ENCODE data around the gene FOXN3. TPM values are rescaled to one million over a fixed set of nuclear protein-coding genes. Genes with fewer than 3 reads are reported as not detected.

FOXN3 gene
- polyA plus RNA-seq, 3 donors: 38.7 to 57.4 (median 42.0) TPM

GRCh38 chr14:89447182-89447944 lies 30.3 kb upstream of the FOXN3 start:
- no peaks in the 10 kb centered on the region for H4K20me1 ChIP-seq (ENCODE audit: insufficient read depth, low read length)
- H3K36me3 ChIP-seq (replicated peaks in 1 of 2; ENCODE audit: control insufficient read depth in 1 of 2, insufficient read depth in 2 of 2, low read length in 2 of 2): peaks cover 2 to 14% of the 10 kb centered on the region in 2 donors
- 14% methylated on average over 7 of the region's 14 CpGs for WGBS (ENCODE audit: insufficient coverage)
- H3K27ac Mint-ChIP-seq: peak overlapping the region; percentile 93 to 99 (median 97)
- no peaks in the 10 kb centered on the region for H3K9me3 ChIP-seq (replicated peaks in 1 of 2; ENCODE audit: control insufficient read depth in 1 of 2, insufficient read depth in 1 of 2, low read length in 2 of 2)
- H2AFZ ChIP-seq (ENCODE audit: insufficient read depth, low read depth, low read length, poor library complexity, severe bottlenecking): no peak overlapping the region
- TF ChIP-seq, protein P1, sequence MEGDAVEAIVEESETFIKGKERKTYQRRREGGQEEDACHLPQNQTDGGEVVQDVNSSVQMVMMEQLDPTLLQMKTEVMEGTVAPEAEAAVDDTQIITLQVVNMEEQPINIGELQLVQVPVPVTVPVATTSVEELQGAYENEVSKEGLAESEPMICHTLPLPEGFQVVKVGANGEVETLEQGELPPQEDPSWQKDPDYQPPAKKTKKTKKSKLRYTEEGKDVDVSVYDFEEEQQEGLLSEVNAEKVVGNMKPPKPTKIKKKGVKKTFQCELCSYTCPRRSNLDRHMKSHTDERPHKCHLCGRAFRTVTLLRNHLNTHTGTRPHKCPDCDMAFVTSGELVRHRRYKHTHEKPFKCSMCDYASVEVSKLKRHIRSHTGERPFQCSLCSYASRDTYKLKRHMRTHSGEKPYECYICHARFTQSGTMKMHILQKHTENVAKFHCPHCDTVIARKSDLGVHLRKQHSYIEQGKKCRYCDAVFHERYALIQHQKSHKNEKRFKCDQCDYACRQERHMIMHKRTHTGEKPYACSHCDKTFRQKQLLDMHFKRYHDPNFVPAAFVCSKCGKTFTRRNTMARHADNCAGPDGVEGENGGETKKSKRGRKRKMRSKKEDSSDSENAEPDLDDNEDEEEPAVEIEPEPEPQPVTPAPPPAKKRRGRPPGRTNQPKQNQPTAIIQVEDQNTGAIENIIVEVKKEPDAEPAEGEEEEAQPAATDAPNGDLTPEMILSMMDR (IDR thresholded peaks at IDR 0.05): no peak
- H3K79me2 ChIP-seq (ENCODE audit: insufficient read depth, low read length): peaks cover 71% of the 10 kb centered on the region
- intact Hi-C loops (cut with micrococcal nuclease): loop anchor here in 1 of 2 donors (5.0 kb wide), 1 partner anchor 40 kb away; no protein-coding TSS in a partner anchor
- DNase-seq: peak; percentile 84 to 96 (median 90)
- peaks cover 65% of the 10 kb centered on the region for H3K4me1 Mint-ChIP-seq
- peaks cover 64 to 69% of the 10 kb centered on the region in 2 donors for H3K4me1 ChIP-seq (ENCODE audit: control insufficient read depth in 1 of 2, insufficient read depth in 2 of 2, low read length in 2 of 2)
- no peaks in the 10 kb centered on the region for H3K27me3 ChIP-seq (ENCODE audit: control insufficient read depth in 2 of 2, insufficient read depth in 2 of 2, low read length in 2 of 2)
- H3K9ac ChIP-seq (ENCODE audit: insufficient read depth, low read length, poor library complexity, severe bottlenecking): no peak overlapping the region
- peaks cover 0 to 3% (median 0%) of the 10 kb centered on the region in 7 donors for H3K9me3 Mint-ChIP-seq
- H3K36me3 Mint-ChIP-seq: peaks cover 10 to 19% of the 10 kb centered on the region in 2 donors
- H3K4me3 Mint-ChIP-seq: peak overlapping the region; percentile 43 to 81
- H3K27me3 Mint-ChIP-seq (ENCODE audit: low read depth in 3 of 3): peaks cover 0 to 3% (median 0%) of the 10 kb centered on the region in 3 donors
- H3K27ac ChIP-seq (ENCODE audit: low read depth in 1 of 2, low read length in 2 of 2): peak overlapping the region; percentile 56 to 90
- H3K4me2 ChIP-seq (replicated peaks; ENCODE audit: extremely low read depth, low read length, poor library complexity, severe bottlenecking): peak overlapping the region; percentile 40
- H3K4me3 ChIP-seq (replicated peaks in 1 of 3; ENCODE audit: low read depth in 2 of 3, low read length in 3 of 3): peak overlapping the region in 1 of 3 experiments; percentile 42

DNA sequence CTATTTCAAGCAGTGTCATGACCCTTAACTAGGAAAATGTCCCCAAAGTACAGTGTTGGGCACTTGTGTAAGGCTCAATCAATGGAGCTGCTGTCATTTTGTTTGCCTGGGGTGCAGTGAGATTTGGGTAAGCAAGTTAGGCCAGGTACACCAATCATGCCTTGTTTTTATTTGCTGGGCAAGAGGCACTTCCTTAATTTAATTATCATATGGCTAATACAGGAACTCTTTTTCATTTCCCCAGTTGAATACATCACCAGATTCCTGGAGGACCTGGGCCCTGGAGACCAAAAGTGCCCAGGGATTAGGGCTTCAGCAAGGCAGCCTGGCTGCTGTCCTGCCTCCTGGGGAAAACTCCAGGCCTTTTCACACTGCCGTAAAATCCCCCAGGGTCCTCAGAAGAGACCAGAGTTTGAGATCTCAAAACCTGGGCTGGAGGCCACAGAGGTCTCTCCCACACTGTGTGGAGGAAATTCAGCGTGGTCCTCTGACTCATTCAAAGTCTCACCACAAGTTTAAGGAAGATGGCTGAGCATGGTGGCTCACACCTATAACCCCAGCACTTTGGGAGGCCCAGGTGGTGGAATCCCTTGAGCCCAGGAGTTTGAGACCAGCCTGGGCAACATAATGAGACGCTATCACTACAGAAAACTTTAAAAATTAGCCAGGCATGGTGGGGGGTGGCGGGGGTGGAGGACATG lies 28.4 kb upstream of the FOXN3 start:
- H4K20me1 ChIP-seq (ENCODE audit: insufficient read depth, low read length): no peaks in the 10 kb centered on the region
- H3K9ac ChIP-seq (ENCODE audit: insufficient read depth, low read length, poor library complexity, severe bottlenecking): peak overlapping the region; percentile 50
- DNase-seq: peak; percentile 73 to 90 (median 81)
- 0% methylated on average over 1 of the region's 4 CpGs for WGBS (ENCODE audit: insufficient coverage)
- H3K9me3 ChIP-seq (replicated peaks in 1 of 2; ENCODE audit: control insufficient read depth in 1 of 2, insufficient read depth in 1 of 2, low read length in 2 of 2): no peaks in the 10 kb centered on the region
- peaks cover 6 to 11% of the 10 kb centered on the region in 2 donors for H3K36me3 Mint-ChIP-seq
- peaks cover 0 to 2% (median 0%) of the 10 kb centered on the region in 7 donors for H3K9me3 Mint-ChIP-seq
- H2AFZ ChIP-seq (ENCODE audit: insufficient read depth, low read depth, low read length, poor library complexity, severe bottlenecking): no peak overlapping the region
- intact Hi-C loops (cut with micrococcal nuclease): loop anchor here in 1 of 2 donors (5.0 kb wide), 1 partner anchor 42 kb away; no protein-coding TSS in a partner anchor
- H3K4me1 Mint-ChIP-seq: peaks cover 70% of the 10 kb centered on the region
- peak overlapping the region; percentile 82 to 90 for H3K27ac ChIP-seq (ENCODE audit: low read depth in 1 of 2, low read length in 2 of 2)
- H3K36me3 ChIP-seq (replicated peaks in 1 of 2; ENCODE audit: control insufficient read depth in 1 of 2, insufficient read depth in 2 of 2, low read length in 2 of 2): no peaks in the 10 kb centered on the region
- TF ChIP-seq, protein P1 (IDR thresholded peaks at IDR 0.05): no peak
- H3K27me3 ChIP-seq (ENCODE audit: control insufficient read depth in 2 of 2, insufficient read depth in 2 of 2, low read length in 2 of 2): no peaks in the 10 kb centered on the region
- H3K4me2 ChIP-seq (replicated peaks; ENCODE audit: extremely low read depth, low read length, poor library complexity, severe bottlenecking): peak overlapping the region; percentile 36
- no peak overlapping the region for H3K4me3 ChIP-seq (replicated peaks in 1 of 3; ENCODE audit: low read depth in 2 of 3, low read length in 3 of 3)
- peaks cover 66 to 72% of the 10 kb centered on the region in 2 donors for H3K4me1 ChIP-seq (ENCODE audit: control insufficient read depth in 1 of 2, insufficient read depth in 2 of 2, low read length in 2 of 2)
- peaks cover 69% of the 10 kb centered on the region for H3K79me2 ChIP-seq (ENCODE audit: insufficient read depth, low read length)
- H3K4me3 Mint-ChIP-seq: no peak overlapping the region
- peaks cover 0 to 3% (median 0%) of the 10 kb centered on the region in 3 donors for H3K27me3 Mint-ChIP-seq (ENCODE audit: low read depth in 3 of 3)
- H3K27ac Mint-ChIP-seq: peak overlapping the region; percentile 93 to 98 (median 98)

All from CD14-positive monocyte (primary cell).